ENCODE measurements around the gene E2F1. TPM values are rescaled to one million over a fixed set of nuclear protein-coding genes. Genes with fewer than 3 reads are reported as not detected.

The E2F1 gene
- total and polyA plus RNA-seq, 2 of the 4 experiments (the other 2 are of a cell fraction), result 10.9 to 14.0 TPM

DNA sequence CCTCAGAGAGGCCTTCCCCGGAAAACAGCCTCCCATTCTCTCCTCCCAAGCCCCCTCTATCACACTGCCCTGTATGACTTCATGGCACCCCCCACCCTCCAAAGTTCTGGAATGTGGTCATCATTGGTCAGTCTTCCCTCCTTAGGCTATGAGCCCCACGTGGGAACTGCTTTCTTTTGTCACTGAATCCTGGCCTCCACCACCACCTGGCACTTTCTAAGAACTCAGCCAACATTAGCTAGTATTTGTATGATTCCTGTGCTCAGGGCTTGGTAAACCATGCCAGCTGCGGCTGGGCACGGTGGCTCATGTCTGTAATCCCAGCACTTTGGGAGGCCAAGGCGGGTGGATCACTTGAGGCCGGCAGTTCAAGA lies 8.4 kb upstream of the E2F1 start:
- no peak overlapping the region for H3K14ac ChIP-seq (replicated peaks; ENCODE audit: low read depth, low read length)
- H2BK20ac ChIP-seq (ENCODE audit: low read depth, low read length), result no peak overlapping the region
- CTCF ChIA-PET, result interaction anchor here (0.8 kb wide), 1 partner anchor 13 kb away, joined by 3 read pairs; no protein-coding TSS in a partner anchor
- no peaks in the 10 kb centered on the region for H4K20me1 ChIP-seq (ENCODE audit: insufficient read depth, low read length)
- H2AFZ ChIP-seq (replicated peaks; ENCODE audit: low read length, poor library complexity), result no peak overlapping the region
- H3K56ac ChIP-seq (ENCODE audit: extremely low read depth, insufficient read depth, low read length), result no peak overlapping the region
- H3K36me3 ChIP-seq (ENCODE audit: control insufficient read depth, insufficient read depth, low read length), result no peaks in the 10 kb centered on the region
- H2BK15ac ChIP-seq (ENCODE audit: low read depth, low read length), result no peak overlapping the region
- 0 out of 2 replicates have a peak, but pooled peaks cover 2% of the 10 kb centered on the region for H3K9me1 ChIP-seq (ENCODE audit: insufficient read depth, low read length)
- no peak overlapping the region for H2BK5ac ChIP-seq (ENCODE audit: low read depth, low read length, poor library complexity, severe bottlenecking)
- H3K27me3 ChIP-seq (ENCODE audit: control insufficient read depth, insufficient read depth, low read length), result no peaks in the 10 kb centered on the region
- no peak overlapping the region for H3K4me2 ChIP-seq (ENCODE audit: low read depth, low read length)
- dilution Hi-C loops (cut with HindIII; ENCODE audit: low sequenced_read_pairs, unreplicated experiment), result no loop called here
- no TSS peak for BruUV-seq (replicated peaks)
- H2BK120ac ChIP-seq (ENCODE audit: low read depth, low read length), result no peak overlapping the region
- H4K8ac ChIP-seq (ENCODE audit: low read depth in 2 of 2, low read length in 2 of 2), result no peak overlapping the region
- no peak for TF ChIP-seq CEBPB (IDR thresholded peaks at IDR 0.05; ENCODE audit: low read depth, low read length)
- TF ChIP-seq, protein P1, sequence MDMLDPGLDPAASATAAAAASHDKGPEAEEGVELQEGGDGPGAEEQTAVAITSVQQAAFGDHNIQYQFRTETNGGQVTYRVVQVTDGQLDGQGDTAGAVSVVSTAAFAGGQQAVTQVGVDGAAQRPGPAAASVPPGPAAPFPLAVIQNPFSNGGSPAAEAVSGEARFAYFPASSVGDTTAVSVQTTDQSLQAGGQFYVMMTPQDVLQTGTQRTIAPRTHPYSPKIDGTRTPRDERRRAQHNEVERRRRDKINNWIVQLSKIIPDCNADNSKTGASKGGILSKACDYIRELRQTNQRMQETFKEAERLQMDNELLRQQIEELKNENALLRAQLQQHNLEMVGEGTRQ (IDR thresholded peaks at IDR 0.05; ENCODE audit: low read depth, low read length), result no peak
- TF ChIP-seq, protein P2, sequence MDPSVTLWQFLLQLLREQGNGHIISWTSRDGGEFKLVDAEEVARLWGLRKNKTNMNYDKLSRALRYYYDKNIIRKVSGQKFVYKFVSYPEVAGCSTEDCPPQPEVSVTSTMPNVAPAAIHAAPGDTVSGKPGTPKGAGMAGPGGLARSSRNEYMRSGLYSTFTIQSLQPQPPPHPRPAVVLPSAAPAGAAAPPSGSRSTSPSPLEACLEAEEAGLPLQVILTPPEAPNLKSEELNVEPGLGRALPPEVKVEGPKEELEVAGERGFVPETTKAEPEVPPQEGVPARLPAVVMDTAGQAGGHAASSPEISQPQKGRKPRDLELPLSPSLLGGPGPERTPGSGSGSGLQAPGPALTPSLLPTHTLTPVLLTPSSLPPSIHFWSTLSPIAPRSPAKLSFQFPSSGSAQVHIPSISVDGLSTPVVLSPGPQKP (IDR thresholded peaks at IDR 0.05; ENCODE audit: borderline replicate concordance, low read depth, low read length), result no peak
- TF ChIP-seq MAZ (IDR thresholded peaks at IDR 0.05; ENCODE audit: borderline replicate concordance, low read depth, low read length), result no peak
- no peak for TF ChIP-seq FOS (IDR thresholded peaks at IDR 0.05; ENCODE audit: low read depth, low read length)
- TF ChIP-seq SMC3 (IDR thresholded peaks at IDR 0.05; ENCODE audit: low read depth, low read length), result no peak
- TF ChIP-seq NFE2L2 (IDR thresholded peaks at IDR 0.05; ENCODE audit: low read depth, low read length), result no peak
- no peak for TF ChIP-seq MXI1 (IDR thresholded peaks at IDR 0.05; ENCODE audit: borderline replicate concordance, low read depth, low read length)
- no peak for TF ChIP-seq BHLHE40 (IDR thresholded peaks at IDR 0.05; ENCODE audit: low read depth, low read length)
- TF ChIP-seq POLR2A (IDR thresholded peaks at IDR 0.05; ENCODE audit: low read depth, low read length), result no peak
- TF ChIP-seq MAFK (IDR thresholded peaks at IDR 0.05; ENCODE audit: low read depth, low read length), result no peak
- in situ Hi-C loops (cut with MboI; ENCODE audit: low sequenced_read_pairs), result no loop called here
- no peak for DNase-seq
- H3K4me1 ChIP-seq (ENCODE audit: control insufficient read depth, insufficient read depth, low read length), result no peaks in the 10 kb centered on the region
- H2AK9ac ChIP-seq (replicated peaks; ENCODE audit: low read depth, low read length, poor library complexity), result no peak overlapping the region
- no peak overlapping the region for H3K18ac ChIP-seq (ENCODE audit: low read depth, low read length)
- no peak overlapping the region for H3K23ac ChIP-seq (ENCODE audit: low read depth, low read length)
- H3K9me3 ChIP-seq (ENCODE audit: control insufficient read depth, insufficient read depth, low read length), result no peaks in the 10 kb centered on the region
- H3K4me3 ChIP-seq (ENCODE audit: insufficient read depth, low read depth, low read length), result no peak overlapping the region
- H3K27ac ChIP-seq (ENCODE audit: insufficient read depth, low read length), result no peak overlapping the region
- POLR2A ChIA-PET (ENCODE audit: unreplicated experiment), result no interaction called here
- no peak overlapping the region for H4K91ac ChIP-seq (ENCODE audit: insufficient read depth, low read depth, low read length)
- intact Hi-C loops (cut with micrococcal nuclease), result no loop called here
- WGBS, 2 experiments (ENCODE audit: extremely low coverage in 2 of 2, insufficient read length in 1 of 2), result 85% methylated on average over 4 of the region's 6 CpGs; no CpG with 5 or more reads in 1 of the 2 experiments
- H3K79me1 ChIP-seq (ENCODE audit: low read depth in 1 of 2, low read length in 2 of 2), result no peaks in the 10 kb centered on the region
- ATAC-seq (ENCODE audit: low read depth), result no peak
- no peak overlapping the region for H2AK5ac ChIP-seq (ENCODE audit: low read depth, low read length)
- H3K4ac ChIP-seq (ENCODE audit: low read depth, low read length), result no peak overlapping the region
- no peak overlapping the region for H4K5ac ChIP-seq (ENCODE audit: low read depth, low read length)
- H3K9ac ChIP-seq (ENCODE audit: low read depth, low read length), result no peak overlapping the region
